HEK293T (cell line): Measurements from ENCODE around the gene POU5F1.

Source experiments
- CTCF ChIA-PET: fragments of 350-600 bp; formaldehyde crosslinking; extraction: SDS; loops from one replicate; lab custom pipeline; 2021; ENCODE audit warnings: antibody characterized with exemption, inconsistent platforms; lab: Yijun Ruan, JAX
- POLR2A ChIA-PET: fragments of 350-600 bp; formaldehyde crosslinking; extraction: SDS; loops from one replicate; lab custom pipeline; 2020; ENCODE audit warnings: antibody characterized with exemption, inconsistent platforms; lab: Yijun Ruan, JAX
- DNase-seq: peaks from one replicate; pipeline ENCODE4 v3.0.0; 2012; ENCODE audit warnings: mixed read lengths; ENCODE audit errors: extremely low spot score
- ARNT ChIP-seq: fragments of 450-650 bp; IDR thresholded peaks from 2 replicates; pipeline ENCODE4 v1.6.1; 2017; ENCODE audit warnings: mild to moderate bottlenecking
- BHLHE40 ChIP-seq: fragments of 450-650 bp; IDR thresholded peaks from 2 replicates; pipeline ENCODE4 v1.6.1; 2016; ENCODE audit warnings: mild to moderate bottlenecking, moderate library complexity, borderline replicate concordance
- CTBP1 ChIP-seq: fragments of 450-650 bp; IDR thresholded peaks from 2 replicates; pipeline ENCODE4 v1.6.1; 2016; ENCODE audit warnings: borderline replicate concordance
- ELF4 ChIP-seq: fragments of 450-650 bp; IDR thresholded peaks from 2 replicates; pipeline ENCODE4 v1.6.1; 2017; ENCODE audit warnings: antibody characterized with exemption
- FOXA1 ChIP-seq: fragments of 450-650 bp; IDR thresholded peaks from 2 replicates; pipeline ENCODE4 v1.6.1; 2016; ENCODE audit warnings: mild to moderate bottlenecking
- FOXK2 ChIP-seq: fragments of 450-650 bp; IDR thresholded peaks from 2 replicates; pipeline ENCODE4 v1.6.1; 2016; ENCODE audit warnings: mild to moderate bottlenecking
- FOXM1 ChIP-seq: fragments of 450-650 bp; IDR thresholded peaks from 2 replicates; pipeline ENCODE4 v1.6.1; 2017; ENCODE audit warnings: mild to moderate bottlenecking, borderline replicate concordance
- HDGF ChIP-seq: fragments of 450-650 bp; IDR thresholded peaks from 2 replicates; pipeline ENCODE4 v1.6.1; 2017; ENCODE audit warnings: antibody characterized with exemption, borderline replicate concordance
- L3MBTL2 ChIP-seq: fragments of 450-650 bp; conservative IDR thresholded peaks from 2 replicates; pipeline ENCODE4 v1.6.1; 2016; ENCODE audit warnings: mild to moderate bottlenecking
- LEF1 ChIP-seq: fragments of 450-650 bp; IDR thresholded peaks from 2 replicates; pipeline ENCODE4 v1.6.1; 2017; ENCODE audit warnings: mild to moderate bottlenecking, borderline replicate concordance
- NFRKB ChIP-seq: fragments of 450-650 bp; IDR thresholded peaks from 2 replicates; pipeline ENCODE4 v1.6.1; 2016; ENCODE audit warnings: mild to moderate bottlenecking, moderate library complexity
- PKNOX1 ChIP-seq: fragments of 450-650 bp; IDR thresholded peaks from 2 replicates; pipeline ENCODE4 v1.6.1; 2016
- SP1 ChIP-seq: fragments of 450-650 bp; IDR thresholded peaks from 2 replicates; pipeline ENCODE4 v1.6.1; 2017
- SUZ12 ChIP-seq: fragments of 450-650 bp; IDR thresholded peaks from 2 replicates; pipeline ENCODE4 v1.6.1; 2016; ENCODE audit warnings: mild to moderate bottlenecking
- TARDBP ChIP-seq: fragments of 450-650 bp; IDR thresholded peaks from 2 replicates; pipeline ENCODE4 v1.6.1; 2016
- ZNF384 ChIP-seq: fragments of 450-650 bp; IDR thresholded peaks from 2 replicates; pipeline ENCODE4 v1.6.1; 2016

Gene POU5F1

GRCh38 chr6:31152781-31153180, 17.7 kb downstream of the POU5F1 start:
- DNase-seq, result no peak
- TF ChIP-seq CTBP1 (no peak), NFRKB (no peak), FOXK2 (no peak), ZNF384 (no peak), TARDBP (no peak), PKNOX1 (no peak), SP1 (no peak), ELF4 (no peak), FOXM1 (no peak), ARNT (no peak), SUZ12 (no peak), FOXA1 (no peak), L3MBTL2 (no peak), HDGF (no peak), BHLHE40 (no peak)
- POLR2A ChIA-PET, result interaction anchor here (0.8 to 1.3 kb wide), 3 partner anchors 12 to 41 kb away, joined by 3 to 6 read pairs (median 4); no protein-coding TSS in a partner anchor
- CTCF ChIA-PET, result interaction anchor here (0.8 kb wide), 1 partner anchor 26 kb away, joined by 3 read pairs; no protein-coding TSS in a partner anchor

GRCh38 chr6:31149827-31150447, 20.5 kb downstream of the POU5F1 start:
- no peak for DNase-seq
- CTCF ChIA-PET, result interaction anchor here (0.6 kb wide), 1 partner anchor 17 kb away, joined by 4 read pairs; no protein-coding TSS in a partner anchor
- POLR2A ChIA-PET, result interaction anchor here (1.4 kb wide), 1 partner anchor 9 kb away, joined by 4 read pairs; the partner anchor contains the start of gene TCF19
- TF ChIP-seq ELF4, result no peak

GRCh38 chr6:31145386-31145785, 25.1 kb downstream of the POU5F1 start:
- ChIA-PET CTCF (no interaction called here), POLR2A (interaction anchor here (0.8 to 2.9 kb wide), 4 partner anchors 10 to 22 kb away, joined by 3 to 14 read pairs (median 4); partner anchors contain the start of genes CCHCR1 and TCF19)
- TF ChIP-seq NFRKB (no peak), FOXA1 (no peak), ARNT (no peak), LEF1 (no peak), L3MBTL2 (no peak), ZNF384 (no peak), FOXM1 (no peak), PKNOX1 (no peak), FOXK2 (no peak), ELF4 (no peak), SUZ12 (no peak), BHLHE40 (no peak), CTBP1 (no peak), HDGF (no peak), TARDBP (no peak), SP1 (no peak)
- DNase-seq, result no peak

GRCh38 chr6:31144970-31145340, 25.5 kb downstream of the POU5F1 start:
- no peak for TF ChIP-seq LEF1
- ChIA-PET POLR2A (interaction anchor here (0.9 to 2.9 kb wide), 3 partner anchors 12 to 23 kb away, joined by 3 to 14 read pairs (median 4); partner anchors contain the start of genes CCHCR1 and TCF19), CTCF (no interaction called here)
- no peak for DNase-seq

- TF ChIP-seq ELF4, result no peak
- TF ChIP-seq CTBP1, result no peak
- TF ChIP-seq ARNT, result no peak
- TF ChIP-seq BHLHE40, result no peak
- no peak for TF ChIP-seq SUZ12
- no peak for TF ChIP-seq PKNOX1
- no peak for TF ChIP-seq HDGF
- no peak for TF ChIP-seq NFRKB
- TF ChIP-seq FOXK2, result no peak
- TF ChIP-seq LEF1, result no peak
- no peak for TF ChIP-seq TARDBP
- CTCF ChIA-PET, result no interaction called here
- POLR2A ChIA-PET, result interaction anchor here (2.0 to 2.9 kb wide), 2 partner anchors 13 to 15 kb away, joined by 4 to 14 read pairs; partner anchors contain the start of genes CCHCR1 and TCF19
- no peak for DNase-seq
Measured at GRCh38 chr6:31144296-31144969, 26.0 kb downstream of the POU5F1 start.

- TF ChIP-seq ZNF384 (no peak), SP1 (no peak), FOXA1 (no peak), L3MBTL2 (no peak), ARNT (no peak), BHLHE40 (no peak), FOXM1 (no peak), HDGF (no peak), ELF4 (no peak), FOXK2 (no peak), NFRKB (no peak), LEF1 (no peak), SUZ12 (no peak), TARDBP (no peak)
- ChIA-PET POLR2A (no interaction called here), CTCF (no interaction called here)
- no peak for DNase-seq
Measured at GRCh38 chr6:31143148-31143547, 27.3 kb downstream of the POU5F1 start.
